GM13977 (cell line): ENCODE results near the gene TRIM22.

Experiments used
- DNase-seq: peaks from one replicate; pipeline ENCODE4 v3.0.0; 2012; ENCODE audit warnings: low spot score
- in situ Hi-C: fragments of 300-500 bp; cut with MboI; formaldehyde crosslinking; loops from one replicate; pipeline ENCODE4 v1.12.0; 2022; ENCODE audit warnings: low sequenced_read_pairs, low pct_unique_long_range_greater_than_20kb, mixed read lengths, inconsistent platforms; ENCODE audit not compliant: unreplicated experiment
- TF ChIP-seq, protein P1 (sequence below): IDR thresholded peaks from 2 replicates; pipeline ENCODE4 v1.5.1; 2012; ENCODE audit warnings: mild to moderate bottlenecking, control low read depth; ENCODE audit not compliant: insufficient read depth; ENCODE audit errors: extremely low read depth, missing control alignments

TRIM22 gene

DNA sequence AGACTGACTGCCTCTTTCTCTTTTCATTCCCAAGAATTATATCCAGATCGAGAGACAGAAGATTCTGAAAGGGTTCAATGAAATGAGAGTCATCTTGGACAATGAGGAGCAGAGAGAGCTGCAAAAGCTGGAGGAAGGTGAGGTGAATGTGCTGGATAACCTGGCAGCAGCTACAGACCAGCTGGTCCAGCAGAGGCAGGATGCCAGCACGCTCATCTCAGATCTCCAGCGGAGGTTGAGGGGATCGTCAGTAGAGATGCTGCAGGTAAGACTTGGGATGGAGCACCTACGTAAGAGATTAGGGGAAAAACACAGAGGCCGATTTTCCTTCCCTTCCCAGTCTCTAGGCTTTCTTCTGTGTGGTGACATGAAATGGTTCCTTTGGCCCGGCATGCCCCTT is 8.7 kb downstream of the TRIM22 start:
- TF ChIP-seq, protein P1, sequence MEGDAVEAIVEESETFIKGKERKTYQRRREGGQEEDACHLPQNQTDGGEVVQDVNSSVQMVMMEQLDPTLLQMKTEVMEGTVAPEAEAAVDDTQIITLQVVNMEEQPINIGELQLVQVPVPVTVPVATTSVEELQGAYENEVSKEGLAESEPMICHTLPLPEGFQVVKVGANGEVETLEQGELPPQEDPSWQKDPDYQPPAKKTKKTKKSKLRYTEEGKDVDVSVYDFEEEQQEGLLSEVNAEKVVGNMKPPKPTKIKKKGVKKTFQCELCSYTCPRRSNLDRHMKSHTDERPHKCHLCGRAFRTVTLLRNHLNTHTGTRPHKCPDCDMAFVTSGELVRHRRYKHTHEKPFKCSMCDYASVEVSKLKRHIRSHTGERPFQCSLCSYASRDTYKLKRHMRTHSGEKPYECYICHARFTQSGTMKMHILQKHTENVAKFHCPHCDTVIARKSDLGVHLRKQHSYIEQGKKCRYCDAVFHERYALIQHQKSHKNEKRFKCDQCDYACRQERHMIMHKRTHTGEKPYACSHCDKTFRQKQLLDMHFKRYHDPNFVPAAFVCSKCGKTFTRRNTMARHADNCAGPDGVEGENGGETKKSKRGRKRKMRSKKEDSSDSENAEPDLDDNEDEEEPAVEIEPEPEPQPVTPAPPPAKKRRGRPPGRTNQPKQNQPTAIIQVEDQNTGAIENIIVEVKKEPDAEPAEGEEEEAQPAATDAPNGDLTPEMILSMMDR: no peak

DNA sequence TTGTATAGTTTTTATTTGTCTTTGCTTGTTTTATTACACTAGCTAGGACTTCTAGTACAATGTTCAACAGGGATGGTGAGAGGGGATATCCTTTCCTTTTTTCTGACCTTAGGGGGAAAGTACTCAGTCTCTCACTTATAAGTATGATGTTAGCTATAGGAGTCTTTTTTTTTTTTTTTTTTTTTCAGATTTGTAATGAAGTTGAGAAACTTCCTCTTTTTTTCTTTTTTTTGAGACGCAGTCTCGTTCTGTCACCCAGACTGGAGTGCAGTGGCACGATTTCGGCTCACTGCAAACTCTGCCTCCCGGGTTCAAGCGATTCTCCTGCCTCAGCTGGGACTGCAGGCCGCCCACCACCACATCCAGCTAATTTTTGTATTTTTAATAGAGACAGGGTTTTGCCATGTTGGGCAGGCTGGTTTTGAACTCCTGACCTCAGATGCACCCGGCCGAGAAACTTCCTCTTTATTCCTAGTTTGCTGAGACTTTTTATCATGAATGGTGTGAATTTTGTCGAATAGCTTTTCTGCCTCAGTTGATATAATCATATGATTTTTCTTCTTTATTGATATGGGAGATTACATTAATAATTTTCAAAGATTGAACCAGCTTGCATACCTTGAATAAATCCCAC is 10.9 kb downstream of the TRIM22 start:
- DNase-seq: no peak
- in situ Hi-C loops: no loop called here
- TF ChIP-seq, protein P1: no peak

More for the DNA sequence above, 8.7 kb downstream of the TRIM22 start:
- no peak for DNase-seq
- in situ Hi-C loops: no loop called here

DNA sequence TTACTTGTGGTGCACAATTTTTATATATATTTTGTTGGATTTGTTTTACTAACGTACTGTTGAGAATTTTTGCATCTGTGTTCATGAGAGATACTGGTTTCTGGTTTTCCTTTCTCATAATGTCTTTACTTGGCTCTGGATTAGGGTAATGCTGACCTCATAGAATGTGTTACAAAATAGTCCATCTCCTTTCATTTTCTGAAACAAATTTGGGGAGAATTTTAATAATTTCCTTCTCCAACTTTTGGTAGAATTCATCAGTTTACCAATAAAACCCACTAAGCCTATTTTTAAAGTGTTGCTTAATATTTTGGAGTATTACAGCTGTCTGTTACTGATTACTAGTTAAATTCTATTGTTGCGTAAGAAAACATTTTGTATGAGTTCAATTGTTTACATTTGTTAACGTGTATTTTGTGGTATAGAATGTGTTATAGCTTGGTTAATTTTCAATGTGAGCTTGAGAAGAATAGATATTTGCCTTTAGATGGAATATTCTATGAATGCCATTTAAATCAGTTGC is 11.5 kb downstream of the TRIM22 start:
- TF ChIP-seq, protein P1: no peak
- in situ Hi-C loops: no loop called here
- no peak for DNase-seq

DNA sequence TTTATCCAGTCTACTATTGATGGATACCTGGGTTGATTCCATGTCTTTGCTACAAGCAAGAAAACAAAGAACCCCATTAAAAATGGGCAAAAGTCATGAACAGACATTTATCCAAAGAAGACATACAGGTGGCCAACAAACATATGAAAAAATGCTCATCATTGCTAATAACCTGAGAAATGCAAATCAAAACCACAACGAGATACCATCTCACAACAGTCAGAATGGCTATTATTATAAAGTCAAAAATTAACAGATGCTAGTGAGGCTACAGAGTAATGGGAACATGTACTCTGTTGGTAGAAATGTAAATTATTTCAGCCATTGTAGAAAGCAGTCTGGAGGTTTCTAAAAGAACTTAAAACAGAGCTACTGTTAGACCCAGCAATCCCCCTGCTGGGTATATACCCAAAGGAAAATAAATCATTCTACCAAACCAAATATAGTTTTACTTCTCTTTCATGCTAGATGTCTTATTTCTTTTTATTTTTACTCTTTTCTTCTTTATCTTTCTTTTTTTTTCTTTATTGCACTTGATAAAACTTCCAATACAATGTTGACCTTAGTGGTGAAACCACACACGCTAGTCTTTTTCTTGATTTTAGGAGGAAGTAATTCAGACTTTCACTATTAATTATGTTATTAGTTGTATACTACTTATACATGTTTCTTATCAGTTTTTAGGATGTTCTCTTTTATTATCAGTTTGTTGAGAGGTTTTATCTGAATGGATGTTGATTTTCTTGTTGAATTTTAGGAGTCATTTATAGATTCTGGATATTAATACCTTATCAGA is 14.3 kb downstream of the TRIM22 start:
- TF ChIP-seq, protein P1: no peak
- in situ Hi-C loops: no loop called here
- no peak for DNase-seq

DNA sequence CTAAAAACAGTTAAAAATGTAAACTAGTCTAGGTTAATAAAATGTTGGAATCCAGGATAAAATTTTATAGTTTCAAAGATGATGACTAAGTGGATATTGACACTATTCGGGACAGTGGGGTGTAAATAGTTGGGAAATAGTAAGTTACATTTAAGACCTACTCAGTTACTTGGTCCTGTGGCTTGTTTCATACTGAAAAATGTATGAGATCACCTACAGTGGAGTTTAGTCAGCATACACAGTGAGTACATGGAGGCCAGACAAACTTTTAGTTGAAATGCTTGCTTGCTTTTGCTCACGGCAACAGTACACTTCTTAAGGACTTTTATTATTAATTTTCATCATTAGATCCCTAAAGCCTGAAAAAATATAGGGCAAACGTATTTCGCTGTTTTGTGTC is 16.1 kb downstream of the TRIM22 start:
- in situ Hi-C loops: no loop called here
- TF ChIP-seq, protein P1: no peak
- no peak for DNase-seq

DNA sequence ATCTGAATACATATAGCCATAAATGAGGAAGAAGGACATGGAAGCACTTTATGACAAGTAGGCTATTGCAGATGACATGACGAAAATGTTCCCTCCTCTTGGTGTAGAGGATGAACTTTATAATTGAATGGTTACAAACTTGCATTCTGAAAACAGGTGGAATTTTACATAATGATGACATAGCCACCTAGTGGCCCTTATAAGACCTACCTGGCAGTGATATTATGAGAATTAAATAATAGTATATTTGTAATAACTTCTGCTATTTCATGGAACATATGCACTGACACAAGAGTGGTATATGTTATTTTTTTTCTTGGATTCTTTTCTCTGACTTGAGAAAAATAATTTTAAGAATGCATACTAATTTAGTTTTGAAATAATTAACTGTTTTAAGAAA is 22.9 kb downstream of the TRIM22 start:
- in situ Hi-C loops: no loop called here
- no peak for DNase-seq
- TF ChIP-seq, protein P1: peak; percentile 44
